Astrocyte (in vitro differentiated cells and primary cell): ENCODE data around the gene MESD.

Experiments
- CTCF ChIP-seq: IDR thresholded peaks from 2 replicates; pipeline ENCODE4 v1.5.1; 2011; ENCODE audit warnings: low read depth, mild to moderate bottlenecking, inconsistent platforms, low read length, moderate library complexity; ENCODE audit not compliant: insufficient read depth
- EZH2 ChIP-seq: IDR thresholded peaks from 2 replicates; pipeline ENCODE4 v1.6.1; 2012; ENCODE audit warnings: mild to moderate bottlenecking, low read length, inconsistent platforms; ENCODE audit not compliant: insufficient read depth

- TF ChIP-seq CTCF = no peak
- TF ChIP-seq EZH2 = no peak
Measured at GRCh38 chr15:80946576-80946975, 43.0 kb downstream of the MESD start.
